Brain pericyte (primary cell): ENCODE results near the gene BACE1-AS.
"Not testable (repeated sequence)": the region's sequence is repeated elsewhere in the genome, so short reads cannot be mapped to it uniquely, and the experiment has no call there.

Experiments used
- DNase-seq: peaks from one replicate; pipeline ENCODE4 v3.0.0-alpha.2; 2012; ENCODE audit warnings: low read depth, low spot score

BACE1-AS gene

GRCh38 chr11:117290809-117291396, at the start of gene BACE1-AS:
Gene BACE1-AS (plus strand): TSS chr11:117291346.
- DNase-seq: no peak

DNA sequence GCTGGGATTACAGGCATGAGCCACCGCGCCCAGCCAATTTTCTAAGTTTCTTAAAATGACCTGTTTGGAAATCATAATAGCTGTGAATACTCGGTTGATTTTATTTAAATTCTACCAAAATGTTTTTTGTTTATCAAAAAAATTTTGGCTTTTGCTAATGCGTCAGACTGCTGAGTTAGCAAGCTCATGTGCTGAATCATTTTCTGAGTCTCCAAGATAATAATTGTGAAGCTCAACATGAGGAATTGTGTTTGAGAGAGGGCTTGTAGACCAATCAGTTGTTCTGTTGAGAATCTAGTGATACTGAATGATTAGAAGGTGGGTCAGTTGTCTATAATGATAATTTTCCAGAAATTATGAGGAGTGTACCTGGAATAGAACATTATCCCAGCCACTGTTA, 42.8 kb upstream of the BACE1-AS start:
- no peak for DNase-seq

GRCh38 chr11:117249571-117249970, 41.6 kb upstream of the BACE1-AS start:
- DNase-seq: no peak

DNA sequence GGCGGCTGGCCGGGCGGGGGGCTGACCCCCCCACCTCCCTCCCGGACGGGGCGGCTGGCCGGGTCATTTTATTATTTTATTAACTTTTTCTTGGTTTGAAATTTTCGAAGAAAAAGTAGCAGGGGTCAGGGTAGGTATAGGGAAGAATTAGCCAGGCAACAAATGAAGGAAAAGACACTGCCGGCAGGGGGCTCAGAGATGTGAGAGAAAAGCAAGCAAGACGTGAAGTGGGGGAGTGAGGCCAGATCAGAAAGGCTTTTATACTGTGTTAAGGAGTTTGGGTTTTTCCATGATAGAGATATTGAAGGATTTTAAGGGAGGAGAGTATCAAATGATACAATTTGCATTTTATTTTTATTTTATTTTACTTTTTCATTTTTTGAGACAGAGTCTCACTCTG, 39.6 kb upstream of the BACE1-AS start:
- DNase-seq: no peak

DNA sequence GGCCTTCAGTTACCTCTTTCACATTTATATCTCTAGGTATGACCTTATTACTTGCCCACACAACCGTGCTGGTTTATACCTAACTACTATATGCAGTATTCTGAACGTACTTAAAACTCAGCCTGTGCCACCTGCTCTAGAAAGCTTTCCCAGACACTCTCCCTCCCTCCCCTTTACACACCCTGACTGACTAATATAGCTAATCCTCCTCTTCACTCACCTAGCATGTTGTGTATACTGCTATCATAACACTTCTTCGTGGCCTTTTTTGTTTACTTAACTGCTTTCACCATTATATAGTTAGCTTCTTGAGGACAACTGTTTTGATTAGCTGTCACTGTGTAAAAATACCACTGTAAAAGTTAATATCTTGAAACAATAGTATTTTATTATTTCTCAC, 35.2 kb upstream of the BACE1-AS start:
- no peak for DNase-seq

DNA sequence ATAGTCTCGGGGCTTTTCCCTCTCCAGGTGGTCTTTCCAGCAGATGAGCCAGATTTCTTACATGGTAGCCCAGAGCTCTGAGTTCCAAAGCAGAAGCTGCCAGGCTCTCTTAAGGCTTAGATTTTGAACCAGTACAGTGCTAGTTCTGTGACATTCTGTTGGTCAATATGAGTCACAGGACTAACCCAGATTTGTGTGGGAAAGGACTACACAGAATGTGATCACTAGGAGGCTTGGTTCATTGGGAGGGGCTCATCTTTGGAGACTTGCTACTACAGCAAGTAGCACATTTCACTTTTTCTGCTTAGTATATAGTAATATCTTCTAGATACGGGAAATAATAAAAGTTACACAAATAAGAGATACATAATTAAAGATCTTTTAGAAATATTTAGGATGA, 34.6 kb upstream of the BACE1-AS start:
- DNase-seq: no peak

GRCh38 chr11:117258576-117258975, 32.6 kb upstream of the BACE1-AS start:
- no peak for DNase-seq

DNA sequence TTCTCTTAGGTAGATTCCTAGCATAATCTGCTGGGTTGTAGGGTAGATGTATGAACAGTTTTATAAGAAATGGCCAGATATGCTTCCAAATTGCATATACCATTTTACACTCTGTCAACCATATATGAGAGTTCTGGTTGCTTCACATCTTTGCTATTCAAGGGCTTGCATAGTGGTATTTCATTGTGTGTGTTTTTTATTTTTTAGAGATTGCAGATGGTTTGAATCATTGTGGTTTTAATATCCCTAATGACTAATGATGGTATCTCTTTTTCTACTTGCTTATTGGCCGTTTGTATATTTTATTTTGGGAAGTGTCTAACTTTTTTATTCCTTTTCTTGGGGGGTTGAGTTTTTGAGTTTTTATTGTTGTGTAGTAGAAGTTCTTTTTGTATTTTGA, 31.7 kb upstream of the BACE1-AS start:
- DNase-seq: no peak

DNA sequence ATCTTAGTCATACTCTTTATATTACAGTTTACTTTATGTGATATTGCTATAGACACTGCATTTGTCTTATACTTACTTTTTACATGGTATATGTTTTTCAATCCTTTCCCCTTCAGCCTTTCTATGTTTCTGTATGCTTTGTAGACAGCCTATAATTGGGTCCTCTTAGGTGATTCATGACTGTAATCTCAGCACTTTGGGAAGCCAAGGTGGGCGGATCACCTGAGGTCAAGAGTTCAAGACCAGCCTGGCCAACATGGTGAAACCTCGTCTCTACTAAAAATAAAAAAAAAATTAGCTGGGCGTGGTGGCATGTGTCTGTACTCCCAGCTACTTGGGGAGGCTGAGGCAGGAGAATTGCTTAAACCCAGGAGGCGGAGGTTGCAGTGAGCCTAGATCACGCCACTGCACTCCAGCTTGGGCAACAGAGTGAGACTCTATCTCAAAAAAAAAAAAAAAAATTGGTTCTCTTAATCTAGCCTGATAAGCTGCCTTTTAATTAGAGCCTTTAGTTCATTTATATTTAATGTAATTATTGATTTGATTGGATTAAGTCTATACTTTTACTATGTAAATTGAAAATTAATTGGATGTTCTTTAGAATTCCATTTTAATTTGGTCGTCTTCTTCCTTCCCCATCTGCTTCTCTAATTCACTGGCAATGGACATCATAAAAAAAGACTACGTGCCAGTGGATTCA, 26.4 kb upstream of the BACE1-AS start:
- not testable (repeated sequence) for DNase-seq

GRCh38 chr11:117265745-117266144, 25.4 kb upstream of the BACE1-AS start:
- no peak for DNase-seq

DNA sequence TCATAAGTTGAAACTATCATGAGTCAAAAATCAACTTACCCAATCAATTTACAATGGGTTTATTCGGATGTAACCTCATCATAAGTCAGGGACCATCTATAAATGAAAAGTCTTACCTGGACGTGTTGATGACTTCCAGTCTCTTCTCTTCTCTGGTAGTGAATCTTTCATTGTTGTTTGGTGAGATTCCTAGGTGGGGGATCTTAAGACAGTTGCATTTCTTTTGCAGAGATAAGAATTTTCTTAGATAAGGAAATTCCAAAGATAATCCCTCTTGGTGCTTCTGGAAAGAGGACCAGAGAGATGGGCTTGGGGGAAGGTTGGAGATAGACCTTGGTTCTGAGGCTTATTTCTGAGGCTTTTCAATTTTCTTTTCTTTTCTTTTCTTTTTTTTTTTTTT, 21.3 kb upstream of the BACE1-AS start:
- DNase-seq: no peak

DNA sequence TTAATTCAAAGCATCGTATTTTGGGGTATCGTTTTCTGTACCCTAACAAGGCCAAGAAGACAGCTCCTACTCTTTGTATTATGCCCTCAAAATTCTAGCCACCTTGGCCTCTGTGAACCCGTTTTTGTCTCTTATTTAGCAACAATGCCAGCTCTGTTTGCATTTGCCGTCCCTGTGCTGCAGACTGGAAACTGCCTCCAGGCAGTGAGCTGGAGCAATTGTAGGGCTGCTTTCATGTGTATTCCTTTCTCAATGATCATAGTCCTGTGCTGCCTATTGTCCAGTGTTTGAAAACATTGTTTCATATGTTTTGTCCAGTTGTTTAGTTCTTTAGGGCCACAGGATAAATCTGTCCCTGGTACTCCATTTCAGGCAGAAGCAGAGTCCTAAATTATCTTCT, 19.9 kb upstream of the BACE1-AS start:
- no peak for DNase-seq

DNA sequence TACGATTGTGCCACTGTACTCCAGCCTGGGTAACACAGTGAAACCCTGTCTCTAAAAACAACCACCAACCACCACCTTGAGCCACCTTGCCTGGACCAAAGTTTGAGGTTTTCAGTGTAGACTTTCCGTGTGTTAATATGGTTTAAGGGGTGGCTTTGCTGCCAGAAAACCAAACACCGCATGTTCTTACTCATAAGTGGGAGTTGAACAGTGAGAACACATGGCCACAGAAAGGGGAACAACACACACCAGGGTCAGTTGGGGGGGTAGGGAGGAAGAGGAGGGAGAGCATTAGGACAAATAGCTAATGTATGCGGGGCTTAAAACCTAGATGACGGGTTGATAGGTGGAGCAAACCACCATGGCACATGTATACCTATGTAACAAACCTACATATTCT, 19.0 kb upstream of the BACE1-AS start:
- not testable (repeated sequence) for DNase-seq

DNA sequence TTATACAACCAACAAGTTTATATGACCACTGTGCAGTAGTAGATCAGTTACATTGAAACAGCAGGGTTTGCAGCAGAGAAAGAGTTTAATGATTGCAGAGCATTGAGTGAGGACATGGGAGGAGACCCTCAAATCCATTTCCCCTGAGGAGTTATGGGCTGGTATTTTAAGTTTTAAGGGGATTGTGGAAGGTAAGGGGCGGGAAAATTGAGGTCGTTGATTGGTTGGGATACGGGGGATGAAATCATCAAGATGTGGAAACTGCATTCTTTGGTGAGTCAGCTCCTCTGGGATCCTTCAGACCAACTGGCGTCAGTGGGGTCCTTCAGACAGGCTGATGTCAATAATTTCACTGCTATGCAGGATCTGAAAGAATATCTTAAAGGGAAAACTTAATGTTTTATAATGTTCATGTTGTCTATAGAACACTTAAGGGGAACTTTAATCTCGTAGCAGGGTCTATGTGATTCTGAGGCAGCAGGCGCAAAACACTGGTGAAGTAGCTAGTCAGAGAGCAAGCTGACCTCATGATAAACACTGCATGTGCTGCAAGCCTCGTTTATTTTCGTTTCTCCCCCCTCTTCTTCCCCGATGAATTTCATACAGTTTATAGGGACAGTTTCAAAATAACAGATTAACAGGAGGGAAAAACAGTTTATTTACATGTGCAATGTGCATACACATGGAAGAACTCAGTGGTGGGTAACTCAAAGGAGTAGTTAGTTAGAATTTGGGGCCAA, 17.4 kb upstream of the BACE1-AS start:
- peak; percentile 48 for DNase-seq

GRCh38 chr11:117278347-117278746, 12.8 kb upstream of the BACE1-AS start:
- DNase-seq: no peak

- DNase-seq: no peak
Measured at GRCh38 chr11:117279711-117280376, 11.3 kb upstream of the BACE1-AS start.

- peak; percentile 32 for DNase-seq
Measured at GRCh38 chr11:117281159-117281558, 10.0 kb upstream of the BACE1-AS start.

DNA sequence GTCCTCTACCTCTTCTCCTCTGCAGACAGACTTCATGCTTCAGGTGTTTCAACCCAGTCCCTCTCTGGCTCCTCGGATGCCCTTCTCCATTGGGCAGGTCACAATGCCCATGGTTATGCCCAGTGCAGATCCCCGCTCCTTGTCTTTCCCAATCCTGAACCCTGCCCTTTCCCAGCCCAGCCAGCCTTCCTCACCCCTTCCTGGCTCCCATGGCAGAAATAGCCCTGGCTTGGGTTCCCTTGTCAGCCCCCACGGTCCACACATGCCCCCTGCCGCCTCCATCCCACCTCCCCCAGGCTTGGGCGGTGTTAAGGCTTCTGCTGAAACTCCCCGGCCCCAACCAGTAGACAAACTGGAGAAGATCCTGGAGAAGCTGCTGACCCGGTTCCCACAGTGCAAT, 9.3 kb upstream of the BACE1-AS start:
- no peak for DNase-seq

DNA sequence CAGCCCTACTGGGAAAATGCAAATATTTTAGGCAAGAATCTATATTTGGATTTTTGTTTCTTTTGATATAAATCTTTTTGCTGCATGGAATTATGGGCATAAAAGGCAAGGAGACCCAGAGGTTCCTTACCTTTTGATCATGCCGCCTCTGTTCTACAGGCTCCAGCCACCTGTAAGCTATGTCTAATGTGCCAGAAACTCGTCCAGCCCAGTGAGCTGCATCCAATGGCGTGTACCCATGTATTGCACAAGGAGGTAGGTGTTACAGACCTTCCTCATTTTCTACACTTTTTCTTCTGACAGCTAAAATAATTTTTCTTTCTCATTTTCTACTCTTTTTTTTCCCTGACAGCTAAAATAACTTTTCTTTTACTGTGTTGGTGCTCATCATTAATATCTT, 8.2 kb upstream of the BACE1-AS start:
- DNase-seq: no peak

- no peak for DNase-seq
Measured at GRCh38 chr11:117284053-117284452, 7.1 kb upstream of the BACE1-AS start.

GRCh38 chr11:117286588-117286987, 4.6 kb upstream of the BACE1-AS start:
- no peak for DNase-seq

- no peak for DNase-seq
Measured at GRCh38 chr11:117287668-117288067, 3.5 kb upstream of the BACE1-AS start.
